NCI-H1092 (cell line): ENCODE measurements around the gene EZR.

Experiments used
- DNase-seq: peaks from one replicate; lab custom pipeline; 2025; lab: John Stamatoyannopoulos, UW

Gene EZR

GRCh38 chr6:158725704-158726103, 93.5 kb downstream of the EZR start:
- no peak for DNase-seq

GRCh38 chr6:158722176-158722729, 96.9 kb downstream of the EZR start:
- no peak for DNase-seq

- DNase-seq = peak; percentile 57
These were observed 100.6 kb downstream of the EZR start for GRCh38 chr6:158718461-158719046.

- no peak for DNase-seq
These were observed 101.5 kb downstream of the EZR start for GRCh38 chr6:158717341-158718330.
